ENCODE data around the gene ITM2C.
A peak's percentile ranks its signal among the peaks of the same experiment; 100 is the strongest.

ITM2C gene

GRCh38 chr2:230866756-230867523 is 2.2 kb downstream of the ITM2C start (continued):
- TF ChIP-seq, protein P1, sequence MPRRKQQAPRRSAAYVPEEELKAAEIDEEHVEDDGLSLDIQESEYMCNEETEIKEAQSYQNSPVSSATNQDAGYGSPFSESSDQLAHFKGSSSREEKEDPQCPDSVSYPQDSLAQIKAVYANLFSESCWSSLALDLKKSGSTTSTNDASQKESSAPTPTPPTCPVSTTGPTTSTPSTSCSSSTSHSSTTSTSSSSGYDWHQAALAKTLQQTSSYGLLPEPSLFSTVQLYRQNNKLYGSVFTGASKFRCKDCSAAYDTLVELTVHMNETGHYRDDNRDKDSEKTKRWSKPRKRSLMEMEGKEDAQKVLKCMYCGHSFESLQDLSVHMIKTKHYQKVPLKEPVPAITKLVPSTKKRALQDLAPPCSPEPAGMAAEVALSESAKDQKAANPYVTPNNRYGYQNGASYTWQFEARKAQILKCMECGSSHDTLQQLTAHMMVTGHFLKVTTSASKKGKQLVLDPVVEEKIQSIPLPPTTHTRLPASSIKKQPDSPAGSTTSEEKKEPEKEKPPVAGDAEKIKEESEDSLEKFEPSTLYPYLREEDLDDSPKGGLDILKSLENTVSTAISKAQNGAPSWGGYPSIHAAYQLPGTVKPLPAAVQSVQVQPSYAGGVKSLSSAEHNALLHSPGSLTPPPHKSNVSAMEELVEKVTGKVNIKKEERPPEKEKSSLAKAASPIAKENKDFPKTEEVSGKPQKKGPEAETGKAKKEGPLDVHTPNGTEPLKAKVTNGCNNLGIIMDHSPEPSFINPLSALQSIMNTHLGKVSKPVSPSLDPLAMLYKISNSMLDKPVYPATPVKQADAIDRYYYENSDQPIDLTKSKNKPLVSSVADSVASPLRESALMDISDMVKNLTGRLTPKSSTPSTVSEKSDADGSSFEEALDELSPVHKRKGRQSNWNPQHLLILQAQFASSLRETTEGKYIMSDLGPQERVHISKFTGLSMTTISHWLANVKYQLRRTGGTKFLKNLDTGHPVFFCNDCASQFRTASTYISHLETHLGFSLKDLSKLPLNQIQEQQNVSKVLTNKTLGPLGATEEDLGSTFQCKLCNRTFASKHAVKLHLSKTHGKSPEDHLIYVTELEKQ (tag by site-specific recombination; IDR thresholded peaks at IDR 0.05; ENCODE audit: borderline replicate concordance), result no peak
- TF ChIP-seq SETDB1 (IDR thresholded peaks at IDR 0.05; ENCODE audit: insufficient read length, low read length), result no peak
- TF ChIP-seq ATF2 (tag by site-specific recombination; IDR thresholded peaks at IDR 0.05; ENCODE audit: low read depth), result no peak
- no peak for TF ChIP-seq ZNF768 (tag by site-specific recombination; IDR thresholded peaks at IDR 0.05)
- TF ChIP-seq ZNF148 (tag by site-specific recombination; IDR thresholded peaks at IDR 0.05; ENCODE audit: borderline replicate concordance), result no peak
- TF ChIP-seq ZNF37A (tag by site-specific recombination; IDR thresholded peaks at IDR 0.05), result no peak; the same call in none of the 2 replicates
- no peak for TF ChIP-seq ZNF707 (tag by site-specific recombination; IDR thresholded peaks at IDR 0.05)
- TF ChIP-seq ZIC2 (tag by site-specific recombination; IDR thresholded peaks at IDR 0.05), result peak; percentile 80
- TF ChIP-seq ZSCAN30 (tag by site-specific recombination; IDR thresholded peaks at IDR 0.05), result no peak
- no peak for TF ChIP-seq ZNF677 (tag by site-specific recombination; IDR thresholded peaks at IDR 0.05)
- no peak for TF ChIP-seq ZNF2 (tag by site-specific recombination; IDR thresholded peaks at IDR 0.05)
- TF ChIP-seq OSR2 (tag by site-specific recombination; IDR thresholded peaks at IDR 0.05), result no peak
- TF ChIP-seq ZNF184 (tag by site-specific recombination; IDR thresholded peaks at IDR 0.05), result peak; percentile 58; the same call in 1 of the 2 replicates
- no peak for TF ChIP-seq FEZF1 (tag by site-specific recombination; IDR thresholded peaks at IDR 0.05)
- no peak for TF ChIP-seq ZSCAN4 (tag by site-specific recombination; IDR thresholded peaks at IDR 0.05)
- no peak for TF ChIP-seq ZNF585B (tag by site-specific recombination; IDR thresholded peaks at IDR 0.05)
- TF ChIP-seq KLF9 (tag by site-specific recombination; IDR thresholded peaks at IDR 0.05; ENCODE audit: low read depth), result no peak
- no peak for TF ChIP-seq ZNF23 (tag by site-specific recombination; IDR thresholded peaks at IDR 0.05; ENCODE audit: borderline replicate concordance)
- TF ChIP-seq ZNF558 (tag by site-specific recombination; IDR thresholded peaks at IDR 0.05), result no peak
- TF ChIP-seq, protein P2, sequence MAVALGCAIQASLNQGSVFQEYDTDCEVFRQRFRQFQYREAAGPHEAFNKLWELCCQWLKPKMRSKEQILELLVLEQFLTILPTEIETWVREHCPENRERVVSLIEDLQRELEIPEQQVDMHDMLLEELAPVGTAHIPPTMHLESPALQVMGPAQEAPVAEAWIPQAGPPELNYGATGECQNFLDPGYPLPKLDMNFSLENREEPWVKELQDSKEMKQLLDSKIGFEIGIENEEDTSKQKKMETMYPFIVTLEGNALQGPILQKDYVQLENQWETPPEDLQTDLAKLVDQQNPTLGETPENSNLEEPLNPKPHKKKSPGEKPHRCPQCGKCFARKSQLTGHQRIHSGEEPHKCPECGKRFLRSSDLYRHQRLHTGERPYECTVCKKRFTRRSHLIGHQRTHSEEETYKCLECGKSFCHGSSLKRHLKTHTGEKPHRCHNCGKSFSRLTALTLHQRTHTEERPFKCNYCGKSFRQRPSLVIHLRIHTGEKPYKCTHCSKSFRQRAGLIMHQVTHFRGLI (tag by site-specific recombination; IDR thresholded peaks at IDR 0.05), result 0 out of 2 replicates have a peak, but pooled peaks have one; percentile 46
- no peak for TF ChIP-seq ZBTB7A (tag by site-specific recombination; IDR thresholded peaks at IDR 0.05; ENCODE audit: low read depth)
- TF ChIP-seq ZNF175 (tag by site-specific recombination; IDR thresholded peaks at IDR 0.05), result no peak
- peak; percentile 59 for TF ChIP-seq CTCF (tag by site-specific recombination; IDR thresholded peaks at IDR 0.05)
- no peak for TF ChIP-seq ZNF391 (tag by site-specific recombination; IDR thresholded peaks at IDR 0.05; ENCODE audit: borderline replicate concordance, low read depth)
- TF ChIP-seq MZF1 (tag by site-specific recombination; IDR thresholded peaks at IDR 0.05; ENCODE audit: borderline replicate concordance), result no peak
- no peak for TF ChIP-seq ZBTB48 (tag by site-specific recombination; IDR thresholded peaks at IDR 0.05)

All from HEK293 (cell line).